AG09309 (cell line): Measurements from ENCODE around the gene UNK.

Experiments
- DNase-seq: peaks from one replicate; pipeline ENCODE4 v3.0.0-alpha.2; 2010; ENCODE audit warnings: low read depth
- H3K4me3 ChIP-seq: 2 replicates; pipeline ENCODE4 v1.5.1; 2011; ENCODE audit warnings: mild to moderate bottlenecking, low read depth, low read length, moderate library complexity; ENCODE audit not compliant: control insufficient read depth
- TF ChIP-seq, protein P1 (sequence below): IDR thresholded peaks from 2 replicates; pipeline ENCODE4 v1.5.1; 2011; ENCODE audit warnings: mild to moderate bottlenecking, low read depth, low read length, inconsistent platforms; ENCODE audit not compliant: insufficient read depth, control insufficient read depth; ENCODE audit errors: missing control alignments

The UNK gene

GRCh38 chr17:75750661-75751423, 33.8 kb upstream of the UNK start:
- TF ChIP-seq, protein P1, sequence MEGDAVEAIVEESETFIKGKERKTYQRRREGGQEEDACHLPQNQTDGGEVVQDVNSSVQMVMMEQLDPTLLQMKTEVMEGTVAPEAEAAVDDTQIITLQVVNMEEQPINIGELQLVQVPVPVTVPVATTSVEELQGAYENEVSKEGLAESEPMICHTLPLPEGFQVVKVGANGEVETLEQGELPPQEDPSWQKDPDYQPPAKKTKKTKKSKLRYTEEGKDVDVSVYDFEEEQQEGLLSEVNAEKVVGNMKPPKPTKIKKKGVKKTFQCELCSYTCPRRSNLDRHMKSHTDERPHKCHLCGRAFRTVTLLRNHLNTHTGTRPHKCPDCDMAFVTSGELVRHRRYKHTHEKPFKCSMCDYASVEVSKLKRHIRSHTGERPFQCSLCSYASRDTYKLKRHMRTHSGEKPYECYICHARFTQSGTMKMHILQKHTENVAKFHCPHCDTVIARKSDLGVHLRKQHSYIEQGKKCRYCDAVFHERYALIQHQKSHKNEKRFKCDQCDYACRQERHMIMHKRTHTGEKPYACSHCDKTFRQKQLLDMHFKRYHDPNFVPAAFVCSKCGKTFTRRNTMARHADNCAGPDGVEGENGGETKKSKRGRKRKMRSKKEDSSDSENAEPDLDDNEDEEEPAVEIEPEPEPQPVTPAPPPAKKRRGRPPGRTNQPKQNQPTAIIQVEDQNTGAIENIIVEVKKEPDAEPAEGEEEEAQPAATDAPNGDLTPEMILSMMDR = no peak
- DNase-seq = no peak
- no peak overlapping the region for H3K4me3 ChIP-seq

- DNase-seq = no peak
- H3K4me3 ChIP-seq = no peak overlapping the region
- TF ChIP-seq, protein P1 = no peak
Measured at GRCh38 chr17:75751676-75752404, 32.8 kb upstream of the UNK start.

DNA sequence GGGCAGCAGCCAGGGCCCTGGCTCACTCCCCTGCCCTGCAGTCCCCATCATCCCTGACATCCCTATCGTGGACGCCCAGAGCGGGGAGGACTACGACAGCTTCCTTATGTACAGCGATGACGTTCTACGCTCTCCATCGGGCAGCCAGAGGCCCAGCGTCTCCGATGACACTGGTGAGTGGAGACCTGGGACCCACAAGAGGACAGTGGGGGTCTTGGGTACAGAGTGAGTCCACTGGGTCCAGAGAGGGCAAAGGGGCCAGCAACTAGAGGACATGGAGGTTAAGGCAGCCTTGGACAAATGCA, 32.2 kb upstream of the UNK start:
- TF ChIP-seq, protein P1 = no peak
- DNase-seq = no peak
- no peak overlapping the region for H3K4me3 ChIP-seq

- H3K4me3 ChIP-seq = peak overlapping the region; percentile 38
- no peak for DNase-seq
- TF ChIP-seq, protein P1 = no peak
Measured at GRCh38 chr17:75752802-75753513, 31.6 kb upstream of the UNK start.

GRCh38 chr17:75753514-75754377, 30.9 kb upstream of the UNK start:
- TF ChIP-seq, protein P1 = peak; percentile 33
- H3K4me3 ChIP-seq = peak overlapping the region; percentile 38
- no peak for DNase-seq
